Hindlimb muscle (tissue), 1 donor: Measurements from ENCODE around the gene SIGLEC8. TPM values are rescaled to one million over a fixed set of nuclear protein-coding genes. Genes with fewer than 3 reads are reported as not detected.
"Not testable (repeated sequence)": the region's sequence is repeated elsewhere in the genome, so short reads cannot be mapped to it uniquely, and the experiment has no call there.

ENCODE experiments used
- DNase-seq: peaks from one replicate; pipeline ENCODE4 v3.0.0-alpha.2; 2013
- polyA plus RNA-seq: library from polyadenylated mRNA; unstranded; fragments of 120-200 nt; gene quantifications from one replicate; pipeline ENCODE4 v1.2.1, GENCODE V29; 2013; ENCODE audit not compliant: insufficient read length

Gene SIGLEC8
- polyA plus RNA-seq, 1 donor, result 0.10 TPM

DNA sequence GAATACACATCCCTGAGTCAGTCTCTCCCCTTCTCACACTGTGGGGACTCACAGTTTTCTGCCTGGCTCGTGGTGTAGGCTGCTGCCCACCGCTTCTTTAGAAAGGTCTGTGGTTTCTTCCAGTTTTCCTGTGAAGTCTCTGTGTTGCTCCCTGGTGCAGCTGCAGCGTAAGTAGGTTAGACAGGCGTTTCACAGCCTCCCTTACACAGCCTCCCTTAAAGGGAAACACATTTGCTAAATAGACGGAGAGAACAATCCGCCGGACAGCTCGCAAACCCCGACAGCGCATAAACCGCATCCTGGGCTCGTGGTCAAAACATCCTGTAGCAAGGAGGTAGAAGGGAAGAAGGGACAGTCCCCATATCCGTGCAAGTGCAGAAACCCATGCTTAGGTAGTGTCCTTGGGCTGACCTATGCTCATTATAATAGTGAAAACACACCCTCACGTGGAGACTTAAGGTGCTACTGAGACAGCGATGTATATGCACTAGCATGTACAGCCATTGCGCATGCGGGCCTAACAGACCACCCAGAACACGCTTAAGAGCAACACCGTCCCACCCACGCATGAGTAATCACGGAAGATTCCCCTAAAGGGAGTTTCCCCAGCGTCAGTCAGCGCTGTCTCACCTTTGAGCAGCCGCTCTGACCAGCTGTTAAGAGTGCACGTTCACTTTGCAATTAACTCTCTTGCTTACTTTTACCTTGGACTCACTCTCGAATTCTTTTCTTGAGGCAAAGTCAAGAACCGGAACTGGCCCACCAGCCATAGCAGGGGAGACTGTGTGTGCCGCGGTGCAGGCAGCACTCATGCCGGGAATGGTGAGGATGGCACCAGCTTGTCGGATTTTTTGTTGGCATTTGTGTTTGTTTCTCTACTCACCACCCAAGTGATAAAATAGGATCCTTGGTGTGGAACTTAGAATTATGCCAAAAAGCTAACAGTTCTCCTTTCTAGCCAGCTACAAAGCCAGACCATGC is 16.6 kb downstream of the SIGLEC8 start:
- DNase-seq, result no peak

DNA sequence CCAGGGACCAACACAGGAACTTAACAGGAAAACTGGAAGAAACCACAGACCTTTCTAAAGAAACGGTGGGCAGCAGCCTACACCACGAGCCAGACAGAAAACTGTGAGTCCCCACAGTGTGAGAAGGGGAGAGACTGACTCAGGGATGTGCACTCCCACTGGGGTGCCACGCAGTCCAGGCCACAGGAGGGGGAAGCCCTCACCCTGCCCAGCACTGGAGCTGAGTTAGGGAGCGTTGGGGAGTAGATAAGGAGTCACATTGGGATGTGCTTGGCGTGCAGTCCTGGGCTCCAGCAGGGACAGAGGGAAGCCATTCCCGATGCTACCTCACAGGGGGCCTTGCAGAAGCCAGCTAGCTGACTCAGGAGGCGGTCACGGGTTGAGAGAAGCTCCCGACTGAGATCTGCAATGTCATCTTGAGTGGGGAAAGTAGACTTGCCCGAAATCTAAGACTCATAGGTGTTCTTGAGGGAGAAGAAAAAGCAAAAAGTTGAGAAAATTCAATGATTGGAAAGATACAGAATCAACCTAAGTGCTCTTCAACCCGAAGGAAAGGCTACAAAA is 17.3 kb downstream of the SIGLEC8 start:
- DNase-seq, result no peak

DNA sequence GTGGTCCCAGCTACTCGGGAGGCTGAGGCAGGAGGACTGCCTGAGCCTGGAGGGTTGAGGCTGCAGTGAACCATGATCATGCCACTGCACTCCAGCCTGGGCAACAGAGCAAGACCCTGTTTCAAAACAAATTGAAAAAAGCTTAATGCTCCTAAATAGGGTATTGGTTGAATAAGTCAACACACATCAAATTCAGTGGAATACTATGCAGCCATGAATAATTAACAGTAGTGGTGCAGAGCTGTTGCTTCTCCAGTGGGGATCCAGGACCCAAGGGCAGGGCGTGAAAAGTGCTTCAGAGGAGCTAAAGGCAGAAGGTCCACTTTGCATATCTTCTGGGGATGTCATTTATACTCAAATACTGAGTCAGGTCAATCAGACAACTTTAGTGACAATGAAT is 18.2 kb downstream of the SIGLEC8 start:
- no peak for DNase-seq

DNA sequence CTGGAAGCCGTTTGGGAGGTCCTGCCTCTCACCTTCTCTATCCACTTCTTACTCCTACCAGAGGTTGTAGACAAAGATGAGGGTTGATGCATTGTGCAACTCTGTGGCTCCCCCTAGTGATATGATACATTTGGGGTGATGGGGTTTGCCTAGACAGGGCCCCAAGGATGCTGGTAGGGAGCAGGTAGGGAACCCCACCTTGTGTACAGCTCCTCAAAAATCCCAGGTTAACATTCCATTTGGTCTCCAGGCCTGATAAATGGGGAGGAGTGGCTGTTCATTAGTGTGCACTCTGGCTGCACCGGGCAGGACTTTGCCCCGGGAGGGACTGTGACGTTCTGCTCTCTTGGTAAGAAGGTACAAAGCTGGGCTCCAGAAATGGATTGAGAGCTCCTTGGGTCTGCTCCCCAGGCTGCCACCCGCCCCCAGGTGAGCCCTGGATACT is 19.2 kb downstream of the SIGLEC8 start:
- DNase-seq, result no peak

DNA sequence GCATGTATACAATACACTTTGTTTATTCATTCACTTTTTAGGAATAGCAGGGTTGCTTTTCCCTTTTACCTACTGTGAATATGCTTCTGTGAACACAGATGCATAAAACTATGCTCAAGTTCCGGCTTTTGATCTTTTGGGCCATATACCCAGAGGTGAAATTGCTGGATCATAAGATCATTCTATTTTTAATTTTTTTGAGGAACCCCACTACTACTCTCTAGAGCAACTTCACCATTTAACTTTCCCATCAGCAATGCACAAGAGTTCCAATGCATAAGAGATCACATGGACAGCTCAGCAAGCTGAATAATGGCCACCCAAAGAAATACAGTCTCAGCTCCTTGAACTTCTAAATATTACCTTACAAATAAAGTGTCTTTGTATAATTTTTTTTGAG is 23.8 kb downstream of the SIGLEC8 start:
- DNase-seq, result no peak

DNA sequence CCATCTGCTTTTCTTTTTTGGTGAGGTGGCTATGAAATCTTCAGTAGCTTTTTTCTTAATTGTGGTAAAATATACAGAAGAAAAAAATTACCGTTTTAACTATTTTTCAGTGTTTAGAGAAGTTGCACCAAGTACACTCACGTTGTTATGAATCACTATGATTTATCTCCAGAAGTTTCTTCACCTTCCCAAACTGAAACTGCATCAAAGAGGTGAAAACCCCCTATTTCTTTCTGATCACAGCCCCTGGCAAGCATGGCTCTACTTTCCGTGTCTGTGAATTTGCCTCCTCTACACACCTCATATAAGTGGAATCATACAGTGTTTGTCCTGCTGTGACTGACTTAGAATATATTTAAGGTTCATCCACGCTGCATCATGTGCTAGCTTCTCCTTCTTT is 25.2 kb downstream of the SIGLEC8 start:
- no peak for DNase-seq

DNA sequence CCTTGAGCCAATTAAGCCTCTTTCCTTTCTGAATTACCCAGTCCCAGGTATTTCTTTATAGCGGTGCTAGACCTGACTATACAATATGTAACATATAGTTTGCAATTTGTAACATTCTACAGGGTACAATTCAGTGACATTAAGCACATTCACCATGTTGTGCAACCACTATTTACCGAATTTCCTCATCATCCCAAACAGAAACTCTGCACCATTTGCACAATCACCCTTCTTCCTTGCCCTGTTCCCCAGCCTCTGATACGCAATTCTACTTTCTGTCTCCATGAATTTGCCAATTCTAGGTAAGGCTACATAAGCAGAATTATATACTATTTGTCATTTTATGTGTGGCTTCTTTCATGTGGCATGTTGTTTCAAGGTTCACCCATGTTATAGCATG is 27.1 kb downstream of the SIGLEC8 start:
- DNase-seq, result no peak

DNA sequence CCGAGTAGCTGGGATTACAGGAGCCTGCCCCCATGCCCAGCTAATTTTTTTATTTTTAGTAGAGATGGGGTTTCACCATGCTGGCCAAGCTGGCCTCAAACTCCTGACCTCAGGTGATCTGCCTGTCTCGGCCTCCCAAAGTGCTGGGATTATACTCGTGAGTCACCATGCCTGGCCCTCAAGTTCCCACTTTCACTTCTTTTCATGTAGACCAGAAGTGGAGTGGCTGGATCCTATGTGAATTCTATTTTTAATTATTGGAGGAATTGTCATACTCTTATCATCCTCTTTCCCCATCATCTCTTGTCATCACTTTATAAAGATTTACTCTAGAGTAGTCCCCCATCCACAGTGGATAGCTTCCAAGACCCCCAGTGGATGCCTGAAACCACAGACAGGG is 28.0 kb downstream of the SIGLEC8 start:
- DNase-seq, result no peak

DNA sequence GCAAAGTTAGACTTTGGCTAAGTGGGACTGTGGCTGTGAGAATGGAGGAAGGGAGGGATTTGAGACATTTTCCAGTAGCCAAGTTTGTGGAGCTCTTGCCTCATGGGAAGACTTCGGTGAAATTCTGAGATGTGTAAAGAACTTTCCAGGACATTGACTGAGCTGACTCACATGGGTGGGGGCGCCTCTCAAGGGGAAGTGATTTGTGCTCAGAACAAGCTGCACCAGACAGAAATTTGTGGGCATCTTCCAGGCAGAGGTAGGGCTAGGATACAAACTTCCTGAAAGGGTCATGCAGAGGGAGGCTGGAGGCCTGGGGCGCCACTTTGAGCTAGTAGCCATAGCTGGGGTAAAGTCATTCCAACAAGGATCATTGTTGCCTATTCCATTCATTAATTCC is 31.1 kb downstream of the SIGLEC8 start:
- no peak for DNase-seq

DNA sequence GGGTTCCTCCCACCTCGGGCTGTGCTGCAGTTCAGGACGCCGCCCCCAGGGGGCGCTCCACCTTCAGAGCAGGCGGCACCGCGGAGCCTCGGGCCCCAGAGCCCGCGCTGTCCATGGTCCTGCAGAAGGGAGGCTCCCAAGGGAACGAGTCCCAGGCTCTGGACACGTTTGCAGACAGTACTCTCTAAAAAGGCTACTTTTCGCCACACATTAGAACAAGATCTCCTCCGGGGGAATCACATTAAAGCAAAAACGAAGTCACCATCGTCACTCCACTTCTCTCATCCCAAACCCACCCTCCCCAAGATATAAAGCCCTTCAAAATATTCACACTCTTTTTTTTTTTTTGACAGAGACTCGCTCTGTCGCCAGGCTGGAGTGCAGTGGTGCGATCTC is 36.2 kb downstream of the SIGLEC8 start:
- peak; percentile 60 for DNase-seq

DNA sequence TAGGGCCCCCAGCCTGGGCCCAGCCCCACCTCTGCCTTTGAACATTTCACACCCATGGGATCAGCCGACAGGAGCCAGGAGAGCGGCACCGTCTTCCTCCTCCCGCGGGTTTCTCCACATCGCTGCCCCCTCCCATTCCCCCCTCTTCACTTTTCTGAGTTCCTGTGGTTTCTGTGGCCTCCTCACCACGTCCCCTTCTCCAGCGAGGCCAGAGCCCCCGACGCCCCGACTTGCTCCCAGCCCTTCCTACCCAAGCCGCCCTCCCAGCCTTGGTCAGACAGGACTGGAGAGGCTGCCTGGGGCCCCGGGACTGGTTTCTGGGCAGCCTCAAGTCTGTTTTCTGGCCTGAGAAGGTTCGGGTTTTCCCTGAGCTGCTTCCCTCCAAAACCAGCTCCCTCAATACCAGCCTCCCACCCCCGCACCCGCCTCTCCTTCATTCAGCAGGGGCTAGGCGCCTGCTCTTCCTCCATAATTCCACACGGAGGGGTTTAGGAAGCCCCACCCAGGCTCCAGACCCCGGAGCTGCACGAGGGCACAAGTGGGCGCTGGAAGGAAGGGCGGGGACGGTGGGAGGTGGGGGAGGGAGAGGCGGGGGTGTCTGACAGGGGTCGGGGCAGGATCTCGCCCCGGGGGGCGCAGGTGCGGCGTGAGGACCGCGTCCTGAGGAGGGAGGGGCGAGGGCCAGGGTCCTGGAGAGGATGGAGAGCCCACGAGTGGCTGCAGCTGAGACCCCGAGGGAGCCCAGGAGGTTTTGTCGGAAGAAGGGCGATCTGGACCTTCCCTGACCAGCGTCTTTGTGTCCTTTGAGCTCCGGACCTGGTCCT is 36.8 kb downstream of the SIGLEC8 start:
- DNase-seq, result no peak

DNA sequence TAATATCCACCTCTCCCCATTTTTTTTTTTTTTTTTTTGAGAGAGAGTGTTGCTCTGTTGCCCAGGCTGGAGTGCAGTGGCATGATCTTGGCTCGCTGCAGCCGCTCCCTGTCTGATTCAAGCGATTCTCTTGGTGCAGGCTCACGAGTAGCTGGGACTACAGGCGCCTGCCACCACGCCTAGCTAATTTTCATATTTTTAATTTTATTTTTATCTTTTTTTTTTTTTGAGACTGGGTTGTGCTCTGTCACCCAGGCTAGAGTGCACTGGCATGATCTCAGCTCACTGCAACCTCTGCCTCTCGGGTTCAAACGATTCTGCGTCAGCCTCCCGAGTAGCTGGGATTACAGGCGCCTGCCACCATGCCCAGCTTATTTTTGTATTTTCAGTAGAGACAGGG is 37.7 kb downstream of the SIGLEC8 start:
- DNase-seq, result not testable (repeated sequence)

DNA sequence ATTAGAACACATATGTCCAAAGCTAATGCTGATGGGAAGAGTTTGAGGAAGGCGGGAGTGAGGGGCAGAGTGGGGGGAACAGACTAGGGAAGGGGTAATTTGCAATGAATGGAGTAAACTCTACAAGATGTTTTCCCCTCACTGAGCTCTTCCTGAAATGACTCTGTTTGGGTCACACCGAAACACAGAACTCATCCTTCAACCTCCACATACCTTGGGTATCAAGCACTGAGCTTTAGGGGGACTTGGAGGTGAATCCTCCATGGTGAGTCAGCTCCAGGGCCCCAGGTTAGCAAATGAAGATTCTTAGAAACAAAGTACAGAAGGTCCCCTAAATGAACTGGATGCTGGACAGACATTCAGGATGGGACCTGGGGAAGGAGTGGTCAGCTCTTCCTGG is 39.5 kb downstream of the SIGLEC8 start:
- DNase-seq, result no peak

DNA sequence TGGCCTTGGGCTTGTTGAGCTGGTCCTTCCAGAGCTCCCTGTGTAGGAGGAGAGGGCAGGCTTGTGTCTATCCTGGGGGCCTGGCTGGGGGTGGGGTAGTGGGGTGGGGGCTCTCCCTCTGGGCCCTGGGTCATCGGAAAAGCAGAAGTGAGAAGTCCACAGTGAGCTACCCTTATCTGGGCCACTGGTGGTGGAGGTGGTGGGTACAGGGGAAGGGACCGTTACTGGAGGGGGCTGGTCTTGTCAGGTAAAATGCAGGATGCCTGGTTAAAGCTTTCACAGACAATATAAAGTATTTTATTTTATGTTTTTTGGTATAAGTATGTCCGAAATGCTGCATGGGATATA is 40.5 kb downstream of the SIGLEC8 start:
- DNase-seq, result no peak

DNA sequence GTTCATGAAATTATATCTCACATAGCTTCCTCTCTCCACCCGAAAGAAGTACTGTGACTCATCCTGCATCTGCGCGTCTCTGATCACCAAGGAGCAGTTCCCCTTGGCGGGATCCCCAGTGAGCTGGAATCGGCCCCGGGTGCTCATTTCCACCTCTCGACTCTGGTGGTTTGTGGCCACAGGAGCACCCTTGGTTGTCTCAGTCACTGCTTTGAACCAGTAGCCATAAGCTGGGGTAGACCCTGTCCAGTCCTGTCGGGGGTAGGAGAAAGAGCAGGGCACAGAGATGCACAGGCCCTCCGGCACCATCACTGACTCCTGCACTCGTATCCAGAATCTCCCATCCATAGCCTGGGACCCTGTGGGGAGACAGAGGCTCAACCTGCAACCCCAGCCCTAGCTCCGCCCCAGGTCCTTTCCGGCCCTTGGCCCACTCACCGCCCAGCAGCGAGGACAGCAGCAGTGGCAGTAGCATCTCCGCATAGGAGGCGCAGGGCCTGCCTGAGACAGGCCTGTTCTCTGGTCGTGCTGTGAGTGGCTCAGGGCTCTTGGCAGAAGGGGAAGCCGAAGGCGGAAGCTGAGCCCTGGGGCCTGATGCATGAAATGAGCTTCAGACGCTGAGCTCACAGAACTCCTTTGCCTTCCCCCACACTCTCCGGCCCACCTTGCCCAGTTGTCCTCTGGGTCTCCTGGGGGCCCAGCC is 41.0 kb downstream of the SIGLEC8 start, which contains the start of gene SIGLEC10:
SIGLEC10 (minus strand) TSS at position 536 of the 703 bp plus-strand sequence; CDS start at position 475, 61 bp downstream.
- DNase-seq, result peak; percentile 32

DNA sequence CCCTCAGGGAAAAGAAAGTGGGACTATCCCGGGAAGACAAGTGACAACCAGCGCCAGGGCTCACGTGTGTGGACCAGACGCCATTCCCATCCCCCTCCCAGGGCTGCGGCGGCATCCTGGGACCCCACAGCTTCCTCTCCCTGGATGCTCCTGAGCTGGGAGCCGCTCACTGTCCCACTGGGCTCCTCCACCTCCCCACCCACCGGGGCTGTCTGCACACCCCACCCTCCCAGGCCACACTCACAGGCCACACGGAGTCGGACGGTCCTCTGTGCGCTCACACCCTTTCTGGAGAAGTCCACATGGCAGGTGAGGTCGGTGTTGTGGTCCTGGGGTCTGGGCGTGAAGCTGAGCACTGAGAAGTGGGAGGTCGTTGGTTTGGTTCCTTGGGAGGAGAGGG is 41.8 kb downstream of the SIGLEC8 start:
- DNase-seq, result not testable (repeated sequence)

DNA sequence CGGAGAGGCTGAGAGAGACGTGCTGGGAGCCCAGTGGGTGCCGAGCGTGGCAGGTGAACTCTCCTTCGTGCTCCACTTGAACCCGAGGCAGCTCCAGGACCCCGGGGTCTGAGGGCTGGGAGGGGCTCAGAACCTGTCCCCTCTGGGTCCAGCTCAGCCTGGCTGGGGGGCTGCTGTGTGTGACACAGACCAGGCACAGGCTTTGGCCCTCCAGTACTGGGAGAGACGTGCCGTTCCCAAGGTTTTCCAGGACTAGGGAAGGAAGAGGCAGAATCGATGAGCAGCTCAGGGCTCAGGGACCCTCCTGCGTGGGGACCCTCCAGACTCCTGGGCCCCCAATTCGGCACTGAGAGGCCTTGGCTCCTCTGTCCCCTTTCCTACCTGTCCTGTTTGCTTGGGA is 43.1 kb downstream of the SIGLEC8 start:
- DNase-seq, result no peak

DNA sequence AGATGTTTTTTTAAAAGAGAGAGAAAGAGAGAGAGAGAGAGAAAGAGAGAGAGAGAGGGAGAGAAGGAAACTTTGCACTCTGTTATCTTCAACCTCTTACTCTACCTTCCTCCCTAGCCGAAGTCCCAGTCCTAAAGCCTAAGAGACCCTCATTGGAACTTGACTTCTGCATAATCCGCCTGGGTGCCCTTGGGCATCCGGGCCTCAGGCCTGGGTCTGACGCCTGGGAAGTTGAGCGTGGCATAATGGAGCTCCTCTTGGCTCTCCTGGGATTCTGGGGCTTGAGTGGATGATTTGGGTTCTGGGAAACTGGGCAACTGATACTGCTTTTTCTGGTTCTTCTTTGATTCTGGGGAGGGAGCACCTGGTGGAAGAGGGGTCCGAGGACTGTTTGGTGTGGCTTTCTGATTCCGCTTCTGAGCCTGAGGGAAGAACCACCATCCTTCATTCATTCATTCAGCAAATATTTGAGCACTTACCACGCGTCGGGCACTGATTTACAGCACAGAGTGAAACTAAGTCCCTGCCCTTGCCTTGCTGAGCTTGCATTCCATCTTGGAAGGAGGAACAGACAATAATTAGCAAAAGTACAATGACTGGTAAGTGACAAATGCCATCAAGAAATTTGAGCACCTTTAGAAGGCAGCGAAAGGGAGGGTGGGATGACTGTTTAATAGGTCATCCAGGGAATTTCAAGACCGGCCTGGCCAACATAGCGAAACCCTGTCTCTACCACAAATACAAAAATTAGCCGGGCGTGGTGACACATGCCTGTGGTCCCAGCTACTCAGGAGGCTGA is 47.1 kb downstream of the SIGLEC8 start:
- DNase-seq, result no peak

DNA sequence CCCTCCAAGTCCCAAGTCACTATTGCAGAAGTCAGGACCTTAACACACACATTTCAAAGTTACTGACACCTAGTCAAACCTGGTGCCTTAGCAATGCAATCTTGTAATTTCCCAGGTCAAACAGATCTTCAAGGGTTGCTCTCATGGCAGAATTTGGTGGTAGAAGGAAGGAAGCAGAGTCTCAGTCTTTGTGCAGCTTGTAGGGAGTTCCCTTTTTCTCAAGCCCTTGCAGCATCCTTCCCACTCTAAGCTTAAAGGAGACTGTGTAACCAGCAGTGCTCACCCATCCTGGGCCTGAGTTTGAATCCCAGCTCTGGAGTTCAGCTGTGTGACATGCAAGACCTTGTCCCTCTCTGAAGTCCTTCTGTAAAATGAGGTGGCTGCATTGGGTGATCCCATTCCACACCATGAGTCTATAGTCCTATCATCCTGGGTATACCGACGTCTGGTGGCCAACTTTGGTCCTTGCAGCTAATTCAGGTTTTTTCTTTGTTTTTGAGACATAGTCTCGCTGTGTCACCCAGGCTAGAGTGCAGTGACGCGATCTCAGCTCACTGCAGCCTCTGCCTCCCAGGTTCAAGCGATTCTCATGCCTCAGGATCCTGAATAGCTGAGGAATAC is 50.6 kb downstream of the SIGLEC8 start:
- no peak for DNase-seq

DNA sequence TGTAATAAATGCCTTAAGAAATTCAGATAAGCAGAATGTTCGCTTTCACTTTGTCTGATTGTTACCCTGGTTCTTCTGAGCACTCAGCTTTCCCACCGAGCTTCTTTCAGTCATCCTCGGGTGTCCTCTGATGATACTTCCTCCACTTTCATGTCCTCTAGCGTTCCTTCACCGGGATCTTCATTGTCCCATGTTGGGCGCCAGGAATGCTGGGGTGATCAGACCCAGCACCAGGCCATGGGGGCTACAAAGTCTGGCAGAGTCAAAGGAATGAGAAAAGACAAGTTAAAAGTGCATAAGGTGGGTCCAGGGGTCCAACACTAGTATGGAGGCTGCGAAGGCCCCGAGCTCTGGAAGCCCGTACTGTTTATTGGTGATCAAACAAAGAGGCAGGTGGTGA is 56.1 kb downstream of the SIGLEC8 start:
- no peak for DNase-seq
